ENCODE results near the gene MYO1B. TPM values are rescaled to one million over a fixed set of nuclear protein-coding genes. Genes with fewer than 3 reads are reported as not detected.

Gene MYO1B
- total RNA-seq, 2 donors from 2014 or later = 74.7 to 79.4 TPM

GRCh38 chr2:191212119-191212518 lies 33.1 kb upstream of the MYO1B start:
- Histone ChIP-seq H3K27me3 (replicated peaks; ENCODE audit: insufficient read depth) (no peaks in the 10 kb centered on the region), H3K27ac (no peak overlapping the region), H3K4me1 (ENCODE audit: control insufficient read depth in 1 of 2, low read depth in 2 of 2) (no peaks in the 10 kb centered on the region), H3K4me3 (no peak overlapping the region), H3K9me3 (peaks cover 10% of the 10 kb centered on the region), H3K36me3 (no peaks in the 10 kb centered on the region)
- DNase-seq (ENCODE audit: low spot score) (no peak), ATAC-seq (ENCODE audit: insufficient number of reproducible peaks, low FRiP score, low read depth) (no peak)
- TF ChIP-seq, protein P1, sequence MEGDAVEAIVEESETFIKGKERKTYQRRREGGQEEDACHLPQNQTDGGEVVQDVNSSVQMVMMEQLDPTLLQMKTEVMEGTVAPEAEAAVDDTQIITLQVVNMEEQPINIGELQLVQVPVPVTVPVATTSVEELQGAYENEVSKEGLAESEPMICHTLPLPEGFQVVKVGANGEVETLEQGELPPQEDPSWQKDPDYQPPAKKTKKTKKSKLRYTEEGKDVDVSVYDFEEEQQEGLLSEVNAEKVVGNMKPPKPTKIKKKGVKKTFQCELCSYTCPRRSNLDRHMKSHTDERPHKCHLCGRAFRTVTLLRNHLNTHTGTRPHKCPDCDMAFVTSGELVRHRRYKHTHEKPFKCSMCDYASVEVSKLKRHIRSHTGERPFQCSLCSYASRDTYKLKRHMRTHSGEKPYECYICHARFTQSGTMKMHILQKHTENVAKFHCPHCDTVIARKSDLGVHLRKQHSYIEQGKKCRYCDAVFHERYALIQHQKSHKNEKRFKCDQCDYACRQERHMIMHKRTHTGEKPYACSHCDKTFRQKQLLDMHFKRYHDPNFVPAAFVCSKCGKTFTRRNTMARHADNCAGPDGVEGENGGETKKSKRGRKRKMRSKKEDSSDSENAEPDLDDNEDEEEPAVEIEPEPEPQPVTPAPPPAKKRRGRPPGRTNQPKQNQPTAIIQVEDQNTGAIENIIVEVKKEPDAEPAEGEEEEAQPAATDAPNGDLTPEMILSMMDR (IDR thresholded peaks at IDR 0.05) = no peak

- DNase-seq (ENCODE audit: low spot score) = no peak
- ATAC-seq (ENCODE audit: insufficient number of reproducible peaks, low FRiP score, low read depth) = no peak
- Histone ChIP-seq H3K4me3 (no peak overlapping the region), H3K36me3 (no peaks in the 10 kb centered on the region), H3K27ac (no peak overlapping the region), H3K4me1 (ENCODE audit: control insufficient read depth in 1 of 2, low read depth in 2 of 2) (peaks cover 0 to 11% of the 10 kb centered on the region in 2 donors), H3K27me3 (replicated peaks; ENCODE audit: insufficient read depth) (no peaks in the 10 kb centered on the region), H3K9me3 (peaks cover 10% of the 10 kb centered on the region)
- TF ChIP-seq, protein P1 (IDR thresholded peaks at IDR 0.05) = no peak
Measured at GRCh38 chr2:191213333-191213732, 31.9 kb upstream of the MYO1B start.

- Histone ChIP-seq H3K27ac (no peak overlapping the region), H3K27me3 (replicated peaks; ENCODE audit: insufficient read depth) (no peaks in the 10 kb centered on the region), H3K4me1 (ENCODE audit: control insufficient read depth in 1 of 2, low read depth in 2 of 2) (peaks cover 0 to 13% of the 10 kb centered on the region in 2 donors), H3K4me3 (no peak overlapping the region), H3K9me3 (peaks cover 10% of the 10 kb centered on the region), H3K36me3 (no peaks in the 10 kb centered on the region)
- TF ChIP-seq, protein P1 (IDR thresholded peaks at IDR 0.05) = no peak
- DNase-seq (ENCODE audit: low spot score) (no peak), ATAC-seq (ENCODE audit: insufficient number of reproducible peaks, low FRiP score, low read depth) (no peak)
Measured at GRCh38 chr2:191215230-191215629, 30.0 kb upstream of the MYO1B start.

DNA sequence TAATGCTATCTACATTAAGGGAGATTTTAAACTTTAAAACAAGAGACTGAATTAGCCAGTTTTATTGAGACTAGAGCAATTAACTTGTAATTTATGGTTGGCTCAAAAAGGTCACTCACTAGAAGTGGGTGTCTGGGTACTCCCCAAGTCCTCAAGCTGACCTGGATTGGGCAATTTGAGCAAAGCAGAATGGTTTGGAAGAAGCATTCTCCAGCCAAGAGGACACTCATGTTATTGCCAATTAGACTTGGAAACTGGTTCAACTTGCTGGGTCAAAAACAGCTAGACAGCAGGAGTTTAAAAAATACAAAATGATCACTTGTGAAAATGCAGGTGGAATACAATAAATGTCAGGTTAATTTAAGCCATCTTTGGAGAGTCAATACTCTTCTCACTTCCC lies 29.5 kb upstream of the MYO1B start:
- TF ChIP-seq, protein P1 (IDR thresholded peaks at IDR 0.05) = no peak
- no peak overlapping the region for H3K4me3 ChIP-seq
- H3K27ac ChIP-seq = no peak overlapping the region
- DNase-seq (ENCODE audit: low spot score) (no peak), ATAC-seq (ENCODE audit: insufficient number of reproducible peaks, low FRiP score, low read depth) (no peak)
- H3K4me1 ChIP-seq (ENCODE audit: control insufficient read depth in 1 of 2, low read depth in 2 of 2) = peaks cover 0 to 13% of the 10 kb centered on the region in 2 donors
- no peaks in the 10 kb centered on the region for H3K27me3 ChIP-seq (replicated peaks; ENCODE audit: insufficient read depth)
- peaks cover 10% of the 10 kb centered on the region for H3K9me3 ChIP-seq
- no peaks in the 10 kb centered on the region for H3K36me3 ChIP-seq

DNA sequence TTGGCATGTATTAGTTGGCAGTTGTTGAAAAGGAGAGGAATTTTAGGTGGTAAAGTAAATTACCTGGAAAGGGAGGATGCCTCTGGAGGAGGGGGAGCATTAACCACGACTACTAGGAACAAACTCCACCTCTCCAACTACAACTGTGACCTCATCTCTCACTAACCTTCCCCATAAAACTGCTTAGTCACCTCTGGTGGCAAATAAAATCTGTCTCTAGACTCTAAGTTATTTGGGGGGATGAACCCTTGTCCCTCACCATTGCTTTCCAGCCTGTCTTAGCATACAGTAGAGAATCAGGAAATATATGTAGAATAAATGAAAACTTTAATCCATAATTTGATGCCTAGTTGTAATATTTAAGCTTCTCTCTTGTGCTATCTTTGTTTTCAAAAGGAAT lies 27.6 kb upstream of the MYO1B start:
- TF ChIP-seq, protein P1 (IDR thresholded peaks at IDR 0.05) = no peak
- H3K27ac ChIP-seq = no peak overlapping the region
- no peak for ATAC-seq (ENCODE audit: insufficient number of reproducible peaks, low FRiP score, low read depth)
- DNase-seq (ENCODE audit: low spot score) = no peak
- no peaks in the 10 kb centered on the region for H3K9me3 ChIP-seq
- no peaks in the 10 kb centered on the region for H3K27me3 ChIP-seq (replicated peaks; ENCODE audit: insufficient read depth)
- H3K4me3 ChIP-seq = no peak overlapping the region
- H3K36me3 ChIP-seq = no peaks in the 10 kb centered on the region
- H3K4me1 ChIP-seq (ENCODE audit: control insufficient read depth in 1 of 2, low read depth in 2 of 2) = peaks cover 0 to 13% of the 10 kb centered on the region in 2 donors

Data from thoracic aorta (tissue), 2 donors.